Lower leg skin (tissue), 4 donors: ENCODE data around the gene CFAP65. TPM values are rescaled to one million over a fixed set of nuclear protein-coding genes. Genes with fewer than 3 reads are reported as not detected.

Experiments
- DNase-seq, 2 donors: peaks; one replicate each; pipeline ENCODE4 v3.0.0-alpha.2; 2019; ENCODE audit warnings: low spot score in 2 of 2
- H3K4me3 ChIP-seq: fragments of 200-600 bp; sonication (generic); 2 replicates; pipeline ENCODE4 v1.5.1; 2017; ENCODE audit warnings: mild to moderate bottlenecking, low read depth; ENCODE audit not compliant: poor library complexity, severe bottlenecking
- POLR2A ChIP-seq, 2 donors: fragments of 450-650 bp; IDR thresholded peaks; one replicate each; pipeline ENCODE4 v1.6.1; 2016 to 2017; ENCODE audit warnings: antibody characterized with exemption in 2 of 2, mild to moderate bottlenecking in 1 of 2, moderate library complexity in 1 of 2
- WGBS, 2 donors: methylation state at CpG; one replicate each; pipeline ENCODE4 v1.1.5; 2018; 5-methylcytosine and 5-hydroxymethylcytosine counted together
- intact Hi-C: fragments of 100-400 bp; cut with DNase I; formaldehyde crosslinking; loops from one replicate; pipeline ENCODE4 v1.15.0; 2023; ENCODE audit warnings: low total_unique reads
- total RNA-seq, 4 donors: library from RNA; depleted of rRNA; stranded (reverse); fragments of >200 nt; gene quantifications; one replicate each; pipeline ENCODE4 v1.1.0, GENCODE V29; 2016
- TF ChIP-seq, protein P1 (sequence below), 3 donors: fragments of 450-650 bp; IDR thresholded peaks; one replicate each; pipeline ENCODE4 v1.5.1; 2016; ENCODE audit warnings: antibody characterized with exemption in 3 of 3, mild to moderate bottlenecking in 3 of 3, moderate library complexity in 2 of 3

Gene CFAP65
- total RNA-seq, 4 donors from 2014 or later = not detected

DNA sequence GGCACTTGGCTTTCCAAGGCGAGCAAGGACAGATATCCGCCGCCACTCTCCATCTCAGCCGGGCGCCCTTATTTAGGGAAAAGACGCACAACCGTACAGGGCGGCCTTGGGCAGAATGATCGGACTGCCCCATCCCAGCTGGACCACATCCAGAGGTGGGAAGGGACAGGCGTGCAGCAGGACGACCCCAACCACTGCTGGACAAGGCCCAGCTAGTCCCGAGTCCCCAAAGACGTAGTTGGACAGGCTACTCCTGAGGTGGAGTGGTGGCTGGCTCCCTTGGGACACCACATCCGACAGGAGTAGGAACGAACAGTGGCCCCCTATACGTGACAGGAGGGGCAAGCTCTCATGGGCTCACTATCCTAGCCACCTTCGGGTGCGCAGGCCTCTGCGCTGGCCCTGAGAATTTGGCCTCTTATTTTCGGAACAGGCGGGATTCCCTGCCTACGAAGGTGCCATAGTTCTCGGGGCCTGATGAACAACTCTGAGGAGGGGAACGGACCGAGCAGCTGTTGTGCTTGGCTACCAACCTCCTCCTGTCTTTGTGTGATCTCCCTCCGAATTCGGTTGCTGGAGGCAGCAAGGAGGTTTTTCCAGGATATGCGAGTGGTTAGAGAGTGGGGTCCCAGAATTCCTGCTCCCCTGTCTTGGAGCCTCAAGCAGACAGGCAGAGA, 58.6 kb downstream of the CFAP65 start:
- 8 to 9% methylated on average over 21 to 28 of the region's 28 CpGs for WGBS, 2 donors
- no peak overlapping the region for H3K4me3 ChIP-seq

DNA sequence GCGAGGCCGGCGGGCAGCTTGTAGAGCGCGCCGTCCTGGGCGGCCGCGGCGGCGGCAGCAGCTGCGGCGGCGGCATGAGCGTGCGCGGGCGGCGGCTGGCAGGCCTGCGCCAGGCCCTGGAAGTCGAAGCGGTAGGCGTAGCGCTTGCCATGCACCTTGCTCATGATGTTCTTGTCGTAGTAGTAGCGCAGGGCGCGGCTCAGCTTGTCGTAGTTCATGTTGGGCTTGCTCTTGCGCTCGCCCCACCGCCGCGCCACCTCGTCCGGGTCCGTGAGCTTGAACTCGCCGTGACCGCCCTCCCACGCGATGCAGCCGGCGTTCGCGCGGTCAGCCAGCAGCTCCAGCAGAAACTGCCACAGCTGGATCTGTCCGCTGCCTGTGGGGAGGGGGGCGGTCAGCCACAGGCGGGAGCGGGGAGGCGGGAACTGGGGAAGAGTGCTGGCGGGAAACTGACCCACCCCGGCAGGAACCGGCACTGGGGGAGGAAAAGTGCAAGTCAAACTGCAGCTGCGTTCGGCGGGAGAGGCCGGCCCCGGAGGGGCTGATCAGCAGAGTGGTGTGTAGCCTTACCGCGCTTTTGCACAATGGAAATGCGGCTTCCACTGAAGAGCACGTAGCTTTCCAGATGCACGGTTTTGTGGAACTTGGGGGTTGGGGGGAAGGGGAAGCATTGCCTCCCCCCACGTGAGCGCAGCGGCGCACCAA, 59.3 kb downstream of the CFAP65 start:
- WGBS, 2 donors = 1 to 2% methylated on average over 24 to 50 of the region's 69 CpGs
- TF ChIP-seq, protein P1, sequence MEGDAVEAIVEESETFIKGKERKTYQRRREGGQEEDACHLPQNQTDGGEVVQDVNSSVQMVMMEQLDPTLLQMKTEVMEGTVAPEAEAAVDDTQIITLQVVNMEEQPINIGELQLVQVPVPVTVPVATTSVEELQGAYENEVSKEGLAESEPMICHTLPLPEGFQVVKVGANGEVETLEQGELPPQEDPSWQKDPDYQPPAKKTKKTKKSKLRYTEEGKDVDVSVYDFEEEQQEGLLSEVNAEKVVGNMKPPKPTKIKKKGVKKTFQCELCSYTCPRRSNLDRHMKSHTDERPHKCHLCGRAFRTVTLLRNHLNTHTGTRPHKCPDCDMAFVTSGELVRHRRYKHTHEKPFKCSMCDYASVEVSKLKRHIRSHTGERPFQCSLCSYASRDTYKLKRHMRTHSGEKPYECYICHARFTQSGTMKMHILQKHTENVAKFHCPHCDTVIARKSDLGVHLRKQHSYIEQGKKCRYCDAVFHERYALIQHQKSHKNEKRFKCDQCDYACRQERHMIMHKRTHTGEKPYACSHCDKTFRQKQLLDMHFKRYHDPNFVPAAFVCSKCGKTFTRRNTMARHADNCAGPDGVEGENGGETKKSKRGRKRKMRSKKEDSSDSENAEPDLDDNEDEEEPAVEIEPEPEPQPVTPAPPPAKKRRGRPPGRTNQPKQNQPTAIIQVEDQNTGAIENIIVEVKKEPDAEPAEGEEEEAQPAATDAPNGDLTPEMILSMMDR (IDR thresholded peaks at IDR 0.05) = no peak
- no peak for TF ChIP-seq POLR2A (IDR thresholded peaks at IDR 0.05)
- no peak for DNase-seq
- intact Hi-C loops = no loop called here
- H3K4me3 ChIP-seq = no peak overlapping the region

More for the DNA sequence above, 58.6 kb downstream of the CFAP65 start:
- DNase-seq = no peak
- intact Hi-C loops = no loop called here
- TF ChIP-seq, protein P1 (IDR thresholded peaks at IDR 0.05) = no peak
- TF ChIP-seq POLR2A (IDR thresholded peaks at IDR 0.05) = no peak

DNA sequence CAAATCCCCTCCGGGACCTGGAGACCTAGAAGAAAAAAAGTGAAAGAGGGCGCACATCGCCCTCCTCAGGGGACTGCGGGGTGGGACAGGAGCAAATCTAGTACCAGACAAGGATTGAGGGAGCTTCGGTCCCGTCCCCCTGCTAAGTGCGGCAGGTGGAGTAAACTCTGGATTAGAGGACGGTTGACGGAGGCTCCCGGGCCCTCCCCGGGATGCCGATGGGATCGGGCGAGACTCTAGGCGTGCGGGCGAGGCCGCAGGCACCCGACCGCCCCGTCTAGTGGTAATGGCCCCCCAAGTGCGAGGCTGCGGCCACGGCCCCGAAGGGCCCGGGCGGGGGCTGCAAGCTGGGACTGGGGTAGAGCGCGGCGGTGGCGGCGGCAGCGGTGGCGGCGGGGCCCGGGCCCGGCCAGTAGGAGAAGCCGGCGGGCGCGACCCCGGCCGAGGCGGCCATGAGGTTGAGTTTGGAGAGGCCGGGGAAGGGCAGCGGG, 59.9 kb downstream of the CFAP65 start:
- H3K4me3 ChIP-seq = no peak overlapping the region
- DNase-seq = no peak
- intact Hi-C loops = no loop called here
- TF ChIP-seq, protein P1 (IDR thresholded peaks at IDR 0.05) = no peak
- no peak for TF ChIP-seq POLR2A (IDR thresholded peaks at IDR 0.05)
- WGBS, 2 donors = 4% methylated on average over 21 to 23 of the region's 46 CpGs

DNA sequence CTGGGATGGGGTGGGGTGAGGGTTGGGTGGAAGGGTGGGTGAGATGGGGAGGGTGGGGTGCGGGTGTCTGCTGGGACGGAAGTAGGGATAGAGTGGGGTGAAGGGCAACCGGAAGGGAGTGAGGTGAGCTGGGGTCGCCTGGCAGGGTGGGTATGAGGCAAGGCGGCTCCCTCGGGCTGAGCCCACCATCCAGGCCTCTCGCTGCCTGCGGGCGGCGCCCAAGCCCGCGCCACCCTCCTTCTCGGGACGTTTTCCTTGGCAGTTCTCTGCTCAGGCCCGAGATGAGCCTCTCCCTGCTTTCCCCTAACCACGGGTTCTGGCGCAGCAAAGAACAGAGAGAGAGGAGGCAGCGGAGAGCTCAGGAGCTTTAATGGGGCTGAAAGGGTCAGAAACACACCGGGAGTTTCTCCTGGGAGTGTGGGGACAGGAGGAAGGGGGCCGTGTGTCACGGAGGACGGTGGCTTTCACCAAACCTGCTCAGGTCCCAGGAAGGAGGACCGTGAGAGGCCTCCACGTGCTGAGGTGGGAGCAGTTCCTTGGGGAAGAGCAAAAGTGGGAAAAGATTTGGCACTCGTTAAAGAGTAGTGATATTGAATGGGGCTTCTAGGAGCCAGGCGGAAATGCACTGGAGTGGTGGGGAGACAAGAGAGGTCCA, 60.5 kb downstream of the CFAP65 start:
- TF ChIP-seq POLR2A (IDR thresholded peaks at IDR 0.05) = no peak
- TF ChIP-seq, protein P1 (IDR thresholded peaks at IDR 0.05) = no peak
- no peak overlapping the region for H3K4me3 ChIP-seq
- WGBS, 2 donors = 5% methylated on average over 26 of the region's 26 CpGs
- DNase-seq = no peak
- intact Hi-C loops = no loop called here

DNA sequence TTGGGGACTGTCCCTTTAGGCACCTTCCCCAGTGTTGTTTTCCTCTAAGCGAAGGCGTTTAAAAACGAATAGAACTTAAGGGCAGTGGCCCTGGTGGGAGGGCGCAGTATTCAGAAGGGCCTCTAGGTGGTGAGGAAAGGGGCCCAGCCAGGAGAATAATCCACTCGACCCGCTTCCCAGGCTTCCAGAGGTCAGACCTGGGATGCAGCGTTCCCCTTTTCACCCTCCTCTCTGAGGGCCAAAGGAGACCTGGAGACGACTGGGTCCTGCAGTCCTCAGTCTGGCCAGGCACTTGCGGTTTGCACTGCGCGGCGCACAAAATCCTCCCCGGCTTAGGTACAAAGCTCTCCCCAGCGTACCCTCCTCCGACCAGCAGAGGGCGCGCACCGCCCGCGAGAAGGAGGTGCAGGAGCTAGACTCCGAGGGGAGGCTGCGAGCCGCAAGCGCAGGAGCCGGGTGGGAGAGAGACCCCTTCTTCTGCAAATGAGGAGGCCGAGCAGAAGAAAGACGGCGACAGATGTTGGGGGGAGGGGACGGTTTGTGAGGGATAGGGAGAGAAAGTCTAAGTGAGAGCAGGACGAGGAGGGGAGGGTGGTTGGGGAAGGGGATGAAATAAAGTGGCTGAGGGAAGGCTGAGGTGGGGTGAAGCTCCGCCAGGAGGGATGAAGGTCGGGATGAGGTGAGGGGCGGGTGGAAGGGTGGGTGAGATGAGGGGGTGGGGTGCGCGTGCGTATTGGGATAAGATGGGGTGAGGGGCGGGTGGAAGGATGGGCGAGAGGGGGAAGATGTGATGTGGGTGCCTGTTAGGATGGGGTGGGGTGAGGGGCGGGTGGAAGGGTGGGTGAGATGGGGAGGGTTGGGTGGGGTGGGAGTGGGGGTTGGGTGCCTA, 61.2 kb downstream of the CFAP65 start:
- TF ChIP-seq POLR2A (IDR thresholded peaks at IDR 0.05) = no peak
- TF ChIP-seq, protein P1 (IDR thresholded peaks at IDR 0.05) = peak in 1 of 3 donors; percentile 67
- DNase-seq = peak; percentile 46 to 95

More for the DNA sequence above, 61.2 kb downstream of the CFAP65 start:
- intact Hi-C loops = no loop called here
- H3K4me3 ChIP-seq = no peak overlapping the region
- 1 to 4% methylated on average over 31 to 32 of the region's 39 CpGs for WGBS, 2 donors
